AG08395 (cell line): Measurements from ENCODE around the gene CFAP92.
"Not testable (repeated sequence)": the region's sequence is repeated elsewhere in the genome, so short reads cannot be mapped to it uniquely, and the experiment has no call there.

Experiments
- DNase-seq: peaks from one replicate; pipeline ENCODE4 v3.0.0; 2012; ENCODE audit warnings: mixed read lengths, low spot score

CFAP92 gene

DNA sequence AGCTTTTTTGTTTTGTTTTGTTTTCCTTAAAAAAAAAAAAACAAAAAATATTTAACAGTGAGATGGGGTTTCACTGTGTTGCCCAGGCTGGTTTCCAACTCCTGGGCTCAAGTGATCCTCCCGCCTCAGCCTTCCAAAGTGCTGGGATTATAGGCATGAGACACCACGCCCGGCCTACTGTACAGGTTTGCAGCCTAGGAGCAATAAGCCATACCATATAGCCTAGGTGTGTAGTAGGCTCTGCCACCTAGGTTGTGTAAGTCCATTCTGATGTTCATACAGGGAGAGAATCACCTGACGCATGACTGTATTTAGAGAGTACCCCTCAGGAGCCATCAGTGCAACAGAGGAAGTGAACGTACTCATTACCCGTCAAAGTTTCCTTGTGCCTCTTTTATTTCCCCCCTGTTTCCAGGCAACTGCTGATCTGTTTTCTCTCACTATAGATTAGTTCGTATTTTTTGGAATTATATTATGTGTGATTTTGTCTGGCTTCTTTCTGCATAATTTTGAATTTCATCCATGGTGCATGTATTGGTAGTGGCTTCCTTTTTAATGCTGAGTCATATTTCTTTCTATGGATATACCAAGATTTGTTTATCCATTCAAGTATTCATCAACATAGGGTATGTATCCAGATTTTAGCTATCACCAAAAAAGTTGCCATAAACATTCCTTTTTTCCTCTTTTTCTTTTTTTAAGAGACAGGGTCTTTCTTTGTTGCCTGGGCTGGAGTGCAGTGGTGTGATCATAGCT lies 104.6 kb downstream of the CFAP92 start:
- no peak for DNase-seq

GRCh38 chr3:128884992-128885391 lies 108.9 kb downstream of the CFAP92 start:
- DNase-seq, result no peak

GRCh38 chr3:128882719-128883118 lies 111.2 kb downstream of the CFAP92 start:
- DNase-seq, result no peak

DNA sequence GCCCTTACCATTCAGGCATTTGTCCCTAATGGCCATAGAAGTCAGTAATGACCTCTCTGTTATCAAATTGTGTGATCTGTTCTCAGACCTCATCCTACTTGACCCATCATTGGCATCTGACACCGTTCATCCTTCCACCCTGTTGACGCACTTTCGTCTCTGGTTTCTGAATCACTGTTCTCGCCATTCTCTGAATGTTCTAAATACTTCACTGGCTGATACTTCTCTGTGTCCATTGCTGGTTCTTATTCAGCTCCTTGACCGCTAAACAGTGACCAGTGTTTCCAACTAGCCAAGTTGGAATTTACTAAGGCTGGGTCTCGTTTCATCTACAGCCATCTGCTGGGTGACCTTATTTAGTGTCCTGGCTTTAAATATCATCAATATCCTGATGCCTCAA lies 112.3 kb downstream of the CFAP92 start:
- DNase-seq, result no peak

DNA sequence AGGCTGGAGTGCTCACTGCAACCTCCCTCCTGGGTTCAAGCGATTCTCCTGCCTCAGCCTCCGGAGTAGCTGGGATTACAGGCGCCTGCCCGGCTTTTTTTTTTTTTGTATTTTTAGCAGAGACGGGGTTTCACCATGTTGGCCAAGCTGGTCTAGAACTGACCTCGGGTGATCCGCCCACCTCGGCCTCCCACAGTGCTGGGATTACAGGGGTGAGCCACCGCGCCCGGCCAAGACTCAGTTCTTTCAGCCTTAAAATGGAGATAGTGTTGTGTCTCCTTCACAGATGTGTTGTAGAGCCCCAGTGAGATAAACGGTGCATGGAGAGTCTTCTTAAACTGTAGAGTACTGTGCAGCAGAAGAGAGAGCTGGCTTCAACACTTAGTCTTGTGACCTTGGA lies 113.4 kb downstream of the CFAP92 start:
- DNase-seq, result not testable (repeated sequence)

DNA sequence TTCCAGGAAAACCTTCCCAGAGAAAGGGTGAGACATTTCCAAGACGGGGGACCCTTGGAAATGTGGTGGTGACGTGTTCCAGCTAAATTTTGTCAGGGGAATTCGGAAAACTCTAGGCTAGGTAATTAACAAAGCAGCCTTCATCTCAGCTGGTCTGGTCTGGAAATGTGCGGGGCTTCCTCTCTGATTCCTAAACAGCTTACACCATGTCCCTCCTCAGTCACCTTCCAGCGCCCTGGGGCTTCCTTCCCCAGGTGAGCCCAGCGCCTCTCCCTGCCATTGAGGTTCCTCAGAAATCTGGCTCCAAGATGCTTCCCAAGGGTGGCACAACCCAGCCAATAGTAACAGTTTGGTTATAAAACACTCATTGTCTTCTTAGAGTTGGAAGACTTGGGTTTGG lies 113.9 kb downstream of the CFAP92 start:
- peak; percentile 5 for DNase-seq

- peak; percentile 100 for DNase-seq
Observed at GRCh38 chr3:128879125-128879969, 114.5 kb downstream of the CFAP92 start, which contains the start of gene ACAD9. Gene ACAD9, plus strand, starts transcription at chr3:128879620. Its CDS starts 72 bp downstream, at chr3:128879692.

- DNase-seq, result peak; percentile 65
Observed at GRCh38 chr3:128878556-128879124, 115.2 kb downstream of the CFAP92 start.

GRCh38 chr3:128878011-128878457 lies 115.8 kb downstream of the CFAP92 start:
- no peak for DNase-seq

- DNase-seq, result peak; percentile 42
Observed at GRCh38 chr3:128875556-128876120, 118.2 kb downstream of the CFAP92 start.

GRCh38 chr3:128874481-128875180 lies 119.2 kb downstream of the CFAP92 start:
- DNase-seq, result no peak

GRCh38 chr3:128873244-128874022 lies 120.4 kb downstream of the CFAP92 start:
- DNase-seq, result no peak

DNA sequence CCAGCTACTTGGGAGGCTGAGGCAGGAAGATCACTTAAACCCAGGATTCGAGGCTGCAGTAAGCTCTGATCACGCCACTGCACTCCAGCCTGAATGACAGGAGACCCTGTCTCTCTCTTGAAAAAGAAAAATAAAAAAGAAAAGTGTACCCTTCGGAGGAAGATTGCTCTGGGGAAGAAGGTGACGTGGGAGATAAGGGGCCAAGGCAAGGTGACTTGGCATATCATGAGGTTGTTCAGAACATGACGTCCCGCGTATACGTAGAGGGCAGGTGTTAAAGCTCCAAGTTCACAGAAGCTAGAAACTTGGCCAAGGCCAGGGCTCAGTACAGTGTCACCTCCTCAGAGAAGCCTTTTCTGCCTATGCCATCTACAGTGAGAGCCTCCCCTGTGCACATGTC lies 121.1 kb downstream of the CFAP92 start:
- no peak for DNase-seq

DNA sequence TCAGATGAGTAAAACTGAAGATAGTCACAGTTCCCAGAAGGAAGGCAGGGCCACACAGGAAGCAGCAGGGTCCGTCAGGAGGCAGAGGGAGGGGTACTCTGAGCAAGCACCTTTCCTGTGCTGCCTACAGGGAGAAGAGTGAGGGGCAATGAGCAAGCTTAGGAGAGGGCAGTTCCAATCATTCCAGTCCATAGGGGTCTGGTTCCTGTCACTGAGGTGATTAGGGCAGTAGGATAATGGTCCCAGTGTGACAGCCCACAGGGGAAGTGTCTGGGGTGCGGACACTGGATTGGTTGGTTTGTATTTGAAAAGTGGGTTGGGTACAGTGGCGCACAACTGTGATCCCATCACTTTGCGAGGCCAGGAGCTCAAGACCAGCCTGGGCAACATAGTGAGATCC lies 121.6 kb downstream of the CFAP92 start:
- no peak for DNase-seq

- DNase-seq, result no peak
Observed at GRCh38 chr3:128870347-128870746, 123.5 kb downstream of the CFAP92 start.

GRCh38 chr3:128867200-128868125 lies 126.4 kb downstream of the CFAP92 start:
- DNase-seq, result no peak

GRCh38 chr3:128864849-128865804 lies 128.7 kb downstream of the CFAP92 start:
- not testable (repeated sequence) for DNase-seq

DNA sequence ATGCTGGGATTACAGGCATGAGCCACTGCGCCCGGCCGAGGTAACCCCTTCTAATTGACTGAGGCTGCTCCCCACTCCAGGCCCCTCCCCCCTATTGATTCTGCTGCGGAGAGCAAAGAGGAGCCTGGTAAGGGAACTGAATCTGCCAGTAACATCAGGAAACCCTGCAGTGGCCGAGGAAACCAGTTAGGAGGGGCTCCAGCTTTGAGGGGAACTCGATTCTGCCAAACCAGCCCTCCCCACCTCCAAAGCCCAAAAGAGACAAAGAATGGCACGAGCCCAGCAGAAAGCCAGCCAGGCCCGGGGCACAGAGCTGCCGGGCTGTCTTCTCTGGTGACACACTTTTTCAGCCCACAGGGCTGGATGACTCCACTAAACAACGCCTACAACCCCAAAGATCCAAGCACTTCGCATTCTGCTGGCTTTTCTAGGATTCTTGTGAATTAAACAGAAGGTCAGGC lies 129.5 kb downstream of the CFAP92 start:
- DNase-seq, result no peak
